NCI-H1105 (cell line): Measurements from ENCODE around the gene IFNL4.
"Not testable (repeated sequence)": the region's sequence is repeated elsewhere in the genome, so short reads cannot be mapped to it uniquely, and the experiment has no call there.

ENCODE experiments used
- DNase-seq: peaks from one replicate; lab custom pipeline; 2025; lab: John Stamatoyannopoulos, UW

The IFNL4 gene

GRCh38 chr19:39219108-39219507 is 29.5 kb downstream of the IFNL4 start:
- not testable (repeated sequence) for DNase-seq

- no peak for DNase-seq
These were observed 30.2 kb downstream of the IFNL4 start for GRCh38 chr19:39218230-39219007.

DNA sequence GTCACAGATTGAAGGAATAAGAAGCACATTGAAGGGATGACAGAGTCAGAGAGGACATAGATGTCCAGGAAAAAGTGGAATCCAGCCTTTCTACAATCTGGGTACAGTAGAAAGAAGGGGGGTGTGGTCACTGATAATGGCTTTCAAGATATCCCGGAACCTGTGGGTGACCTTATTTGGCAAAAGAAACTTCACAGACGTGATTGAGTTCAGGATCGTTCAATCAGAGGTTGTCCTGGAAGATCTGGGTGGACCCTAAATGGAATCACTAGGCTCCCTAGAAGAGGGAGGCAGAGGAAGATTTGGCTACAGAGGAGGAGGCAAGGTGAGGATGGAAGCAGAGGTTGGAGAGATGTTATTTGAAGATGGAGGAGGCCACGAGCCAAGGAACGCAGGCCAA is 31.6 kb downstream of the IFNL4 start:
- DNase-seq, result no peak

DNA sequence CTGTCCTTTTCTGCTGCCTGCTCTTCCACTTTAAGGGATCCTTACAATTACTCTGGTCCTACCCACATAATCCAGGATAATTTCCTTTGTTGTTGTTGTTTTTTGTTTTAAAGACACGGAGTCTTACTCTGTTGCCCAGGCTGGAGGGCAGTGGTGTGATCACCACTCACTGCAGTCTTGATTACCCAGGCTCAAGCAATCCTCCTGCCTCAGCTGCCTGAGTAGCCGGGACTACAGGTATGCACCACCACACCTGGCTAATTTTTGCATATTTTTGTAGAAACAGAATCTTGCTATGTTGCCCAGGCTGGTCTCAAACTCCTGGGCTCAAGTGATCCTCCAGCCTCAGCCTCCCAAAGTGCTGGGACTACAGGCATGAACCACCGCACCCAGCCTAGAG is 33.3 kb downstream of the IFNL4 start:
- not testable (repeated sequence) for DNase-seq

GRCh38 chr19:39212375-39212742 is 36.3 kb downstream of the IFNL4 start:
- DNase-seq, result no peak

GRCh38 chr19:39211731-39212374 is 36.8 kb downstream of the IFNL4 start:
- DNase-seq, result no peak

GRCh38 chr19:39209196-39209595 is 39.5 kb downstream of the IFNL4 start:
- DNase-seq, result no peak

GRCh38 chr19:39208175-39208795 is 40.4 kb downstream of the IFNL4 start:
- DNase-seq, result no peak

DNA sequence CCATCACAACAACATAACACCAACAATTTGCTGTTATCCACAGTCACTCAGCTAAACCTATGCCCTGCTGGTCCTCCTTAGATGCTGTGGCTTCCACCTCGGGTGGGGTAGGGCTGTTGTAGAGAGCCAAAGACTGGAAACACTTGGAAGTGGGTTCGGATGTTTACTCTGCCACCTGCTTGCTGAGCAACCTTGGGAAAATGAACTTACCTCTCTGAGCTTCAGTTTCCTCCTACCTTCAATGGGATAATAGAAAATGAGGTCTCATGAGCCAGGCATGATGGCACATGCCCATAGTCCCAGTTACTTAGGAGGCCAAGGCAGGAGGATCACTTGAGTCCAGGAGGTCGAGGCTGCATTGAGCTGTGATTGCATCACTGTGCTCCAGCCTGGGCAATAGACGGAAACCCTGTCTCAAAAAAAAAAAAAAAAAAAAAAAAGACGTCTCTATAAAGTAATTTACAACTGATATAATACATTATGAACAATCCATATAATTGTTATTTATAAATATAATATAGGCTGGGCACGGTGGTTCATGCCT is 41.3 kb downstream of the IFNL4 start:
- no peak for DNase-seq

DNA sequence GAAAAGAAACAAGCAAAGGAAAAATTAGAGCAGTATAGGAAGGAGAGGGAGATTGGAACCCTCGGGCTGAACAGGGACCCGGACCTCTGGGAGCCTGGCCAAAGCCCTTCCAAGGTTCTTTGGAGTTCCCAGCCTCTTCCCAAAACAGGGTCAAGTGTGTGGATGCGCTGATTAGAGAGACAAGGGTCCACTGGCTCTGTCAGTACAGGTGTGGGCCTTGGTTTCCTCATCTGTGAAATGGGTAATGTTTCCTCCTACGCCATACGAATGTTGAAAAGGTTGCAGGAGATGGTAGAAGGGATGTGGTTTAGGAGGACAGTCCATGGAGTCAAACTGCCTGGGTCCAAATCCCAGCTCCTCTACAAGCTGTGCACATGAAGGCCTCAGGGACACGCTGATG is 42.5 kb downstream of the IFNL4 start:
- DNase-seq, result no peak

DNA sequence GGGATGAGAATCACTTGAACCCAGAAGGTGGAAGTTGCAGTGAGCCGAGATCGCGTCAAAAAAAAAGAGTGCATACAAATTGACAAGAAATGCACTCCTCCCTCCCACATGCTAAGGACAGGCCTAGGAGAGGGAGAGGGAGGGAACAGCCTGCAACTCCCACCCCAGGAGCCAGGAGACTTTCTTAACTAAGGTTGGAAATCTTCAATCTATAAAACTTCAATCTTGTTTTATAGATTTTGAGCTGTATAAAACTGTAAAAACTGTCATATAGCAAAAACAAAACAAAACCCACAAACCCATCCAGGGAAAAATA is 43.2 kb downstream of the IFNL4 start:
- no peak for DNase-seq

- no peak for DNase-seq
These were observed 45.0 kb downstream of the IFNL4 start, which contains the start of gene SYCN for GRCh38 chr19:39203372-39204341. Gene SYCN (minus strand): TSS chr19:39204263. CDS start chr19:39204254, 9 bp downstream.

DNA sequence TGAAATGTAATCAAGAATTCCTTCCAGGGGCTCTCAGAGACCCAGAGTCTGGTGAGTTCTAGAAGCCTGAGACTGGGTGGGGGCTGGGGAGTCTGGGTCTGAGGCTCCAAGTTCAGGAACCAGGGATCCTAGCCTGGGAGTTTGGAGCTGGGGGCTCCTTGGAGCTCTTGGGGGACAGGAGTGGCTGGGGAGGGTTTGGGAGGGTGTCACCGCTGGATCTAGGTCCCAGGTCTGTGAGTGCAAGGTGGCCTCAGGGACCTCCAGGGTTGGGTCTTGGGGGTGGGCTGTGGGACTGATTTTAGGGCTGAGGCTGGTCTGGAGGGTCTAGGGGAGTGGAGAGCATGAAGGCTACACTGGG is 45.7 kb downstream of the IFNL4 start:
- no peak for DNase-seq

GRCh38 chr19:39200803-39201115 is 47.9 kb downstream of the IFNL4 start:
- no peak for DNase-seq

GRCh38 chr19:39200066-39200802 is 48.4 kb downstream of the IFNL4 start:
- DNase-seq, result no peak

DNA sequence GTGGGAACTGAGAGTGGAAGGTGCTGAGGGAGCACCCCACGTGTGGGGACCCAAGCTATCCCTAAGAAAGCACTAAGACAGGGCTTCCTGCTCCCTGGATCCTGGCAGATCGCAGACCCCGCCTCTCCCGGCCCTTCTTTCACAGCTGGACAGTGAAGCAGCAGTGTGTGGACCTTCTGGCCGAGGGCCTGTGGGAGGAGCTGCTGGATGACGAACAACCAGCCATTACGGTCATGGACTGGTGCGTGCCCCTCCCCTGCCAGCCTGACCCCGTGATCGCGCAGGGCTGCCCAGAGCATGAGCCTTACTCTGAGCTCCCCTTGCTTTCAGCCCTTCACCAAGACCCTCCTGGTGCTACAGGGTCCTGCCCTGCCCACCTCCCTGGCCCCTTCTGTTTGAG is 49.6 kb downstream of the IFNL4 start:
- no peak for DNase-seq

DNA sequence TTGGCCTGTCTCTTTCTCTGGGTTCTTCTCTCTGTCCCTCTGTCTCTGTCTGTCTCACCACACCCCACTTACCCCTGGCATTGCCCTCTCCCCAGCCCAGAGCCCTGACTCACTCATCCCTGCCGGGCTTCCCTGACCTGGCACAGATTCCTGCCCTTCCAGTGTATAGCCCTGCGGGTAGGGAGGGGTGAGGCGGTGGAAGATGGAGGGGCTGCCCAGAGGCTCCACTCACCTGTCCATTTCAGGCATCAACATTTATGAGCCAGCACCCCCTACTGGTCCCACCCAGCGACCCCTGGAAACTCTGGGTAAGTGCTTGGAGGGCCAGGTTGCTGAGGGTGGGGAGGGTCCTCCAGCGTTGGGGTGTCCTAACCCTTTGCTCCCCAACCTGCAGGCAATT is 50.8 kb downstream of the IFNL4 start:
- DNase-seq, result no peak

GRCh38 chr19:39196860-39197562 is 51.6 kb downstream of the IFNL4 start, which contains the start of gene NCCRP1:
Gene NCCRP1 (plus strand): TSS chr19:39196964. CDS start chr19:39196983, 19 bp downstream.
- DNase-seq, result no peak

GRCh38 chr19:39196320-39196719 is 52.3 kb downstream of the IFNL4 start:
- DNase-seq, result no peak
